Measurements from ENCODE around the gene IGFBP3. TPM values are rescaled to one million over a fixed set of nuclear protein-coding genes. Genes with fewer than 3 reads are reported as not detected.

IGFBP3 gene
- total and polyA plus RNA-seq, 2 donors (not counting 1 experiment from before 2014, with no cell fraction given): 8.9 to 227 TPM

DNA sequence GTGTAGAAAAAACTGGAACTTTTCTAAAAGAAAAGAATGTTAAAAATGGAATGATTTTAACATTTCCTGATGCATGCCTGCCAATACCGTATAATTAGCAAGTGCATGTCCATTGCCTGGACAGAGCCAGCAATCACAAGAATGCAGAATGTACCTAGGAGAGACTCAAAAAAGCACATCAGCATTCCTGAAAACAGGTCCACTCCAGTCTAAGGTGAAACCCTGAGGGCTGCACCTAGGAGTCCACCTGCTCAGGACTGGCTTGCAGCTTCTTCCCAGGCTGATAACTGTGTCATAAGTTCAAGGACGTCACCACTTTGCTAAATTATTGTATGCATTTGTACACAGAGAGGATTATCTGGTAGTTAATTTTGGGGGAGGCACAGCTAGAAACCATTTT lies 53.6 kb downstream of the IGFBP3 start:
- Histone ChIP-seq H3K36me3 (ENCODE audit: control insufficient read depth, insufficient read depth, low read length) (no peaks in the 10 kb centered on the region), H3K79me2 (ENCODE audit: control insufficient read depth, insufficient read depth, low read length) (no peaks in the 10 kb centered on the region), H3K9ac (ENCODE audit: insufficient read depth, low read length) (no peak overlapping the region), H3K27me3 (ENCODE audit: control insufficient read depth, insufficient read depth, low read length) (peaks cover 4% of the 10 kb centered on the region), H3K27ac (ENCODE audit: insufficient read depth, low read length) (no peak overlapping the region), H4K20me1 (ENCODE audit: control insufficient read depth, extremely low read depth, insufficient read depth, low read length) (no peaks in the 10 kb centered on the region), H3K4me2 (ENCODE audit: extremely low read depth, insufficient read depth, low read length) (no peak overlapping the region), H3K9me3 (ENCODE audit: control insufficient read depth, insufficient read depth, low read depth, low read length) (no peaks in the 10 kb centered on the region), H3K4me3 (replicated peaks in 1 of 4; ENCODE audit: control extremely low read depth in 1 of 4, insufficient read depth in 1 of 4, low read depth in 3 of 4, low read length in 4 of 4) (no peak overlapping the region), H3K4me1 (ENCODE audit: control insufficient read depth, extremely low read depth, insufficient read depth, low read length) (no peaks in the 10 kb centered on the region), H2AFZ (ENCODE audit: low read length) (no peak overlapping the region)
- DNase-seq (ENCODE audit: low read depth in 2 of 2): no peak
- TF ChIP-seq EZH2 (IDR thresholded peaks at IDR 0.05; ENCODE audit: low read length, missing control alignments): no peak
- TF ChIP-seq, protein P1, sequence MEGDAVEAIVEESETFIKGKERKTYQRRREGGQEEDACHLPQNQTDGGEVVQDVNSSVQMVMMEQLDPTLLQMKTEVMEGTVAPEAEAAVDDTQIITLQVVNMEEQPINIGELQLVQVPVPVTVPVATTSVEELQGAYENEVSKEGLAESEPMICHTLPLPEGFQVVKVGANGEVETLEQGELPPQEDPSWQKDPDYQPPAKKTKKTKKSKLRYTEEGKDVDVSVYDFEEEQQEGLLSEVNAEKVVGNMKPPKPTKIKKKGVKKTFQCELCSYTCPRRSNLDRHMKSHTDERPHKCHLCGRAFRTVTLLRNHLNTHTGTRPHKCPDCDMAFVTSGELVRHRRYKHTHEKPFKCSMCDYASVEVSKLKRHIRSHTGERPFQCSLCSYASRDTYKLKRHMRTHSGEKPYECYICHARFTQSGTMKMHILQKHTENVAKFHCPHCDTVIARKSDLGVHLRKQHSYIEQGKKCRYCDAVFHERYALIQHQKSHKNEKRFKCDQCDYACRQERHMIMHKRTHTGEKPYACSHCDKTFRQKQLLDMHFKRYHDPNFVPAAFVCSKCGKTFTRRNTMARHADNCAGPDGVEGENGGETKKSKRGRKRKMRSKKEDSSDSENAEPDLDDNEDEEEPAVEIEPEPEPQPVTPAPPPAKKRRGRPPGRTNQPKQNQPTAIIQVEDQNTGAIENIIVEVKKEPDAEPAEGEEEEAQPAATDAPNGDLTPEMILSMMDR (conservative IDR thresholded peaks at IDR 0.05 in 1 of 2, IDR thresholded peaks at IDR 0.05 in 1 of 2; ENCODE audit: low read depth in 1 of 2, low read length in 2 of 2): no peak

DNA sequence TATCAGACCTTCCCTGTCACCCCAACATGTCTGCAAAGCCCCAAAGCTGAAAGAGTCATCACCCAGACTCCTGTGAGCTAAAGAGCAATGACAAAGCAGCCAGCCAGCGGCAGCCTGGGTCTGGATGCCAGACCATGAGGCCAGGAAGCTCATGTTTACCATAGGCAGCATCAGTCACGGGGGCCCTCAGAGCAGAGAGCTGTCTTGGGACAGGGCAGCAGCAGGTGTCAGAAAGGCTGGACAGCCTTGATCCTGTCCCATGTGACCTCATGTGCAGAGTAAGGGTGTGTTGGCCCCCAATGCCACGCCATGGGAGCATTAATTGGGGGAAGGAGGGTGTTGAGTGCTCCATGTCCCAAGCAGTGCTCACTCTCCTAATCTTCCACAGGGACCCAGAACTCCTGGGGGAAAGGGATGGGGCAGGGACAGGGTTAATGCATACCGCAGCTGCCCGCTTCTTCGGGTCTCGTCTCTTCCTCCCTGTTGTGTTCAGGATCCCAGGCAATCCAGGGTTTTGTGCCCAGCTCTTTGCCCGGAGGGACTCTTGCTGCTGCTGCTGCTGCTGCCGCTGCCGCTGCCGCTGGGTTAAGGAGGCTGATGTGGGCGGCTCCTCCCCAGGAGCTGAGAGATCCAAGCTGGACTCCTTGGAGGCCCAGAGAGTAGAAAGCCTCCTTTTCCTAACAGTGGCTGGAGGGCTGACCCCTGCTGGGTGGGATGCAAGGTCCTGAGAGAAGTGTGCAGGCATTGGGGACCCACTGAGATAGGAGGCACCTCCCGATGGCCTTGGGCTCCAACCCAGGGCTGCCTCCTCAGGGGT lies 55.3 kb downstream of the IGFBP3 start:
- H3K9ac ChIP-seq (ENCODE audit: insufficient read depth, low read length): no peak overlapping the region
- no peak overlapping the region for H3K4me2 ChIP-seq (ENCODE audit: extremely low read depth, insufficient read depth, low read length)
- no peak overlapping the region for H2AFZ ChIP-seq (ENCODE audit: low read length)
- no peaks in the 10 kb centered on the region for H3K36me3 ChIP-seq (ENCODE audit: control insufficient read depth, insufficient read depth, low read length)
- no peaks in the 10 kb centered on the region for H3K9me3 ChIP-seq (ENCODE audit: control insufficient read depth, insufficient read depth, low read depth, low read length)
- no peak for DNase-seq (ENCODE audit: low read depth in 2 of 2)
- H3K4me1 ChIP-seq (ENCODE audit: control insufficient read depth, extremely low read depth, insufficient read depth, low read length): no peaks in the 10 kb centered on the region
- no peaks in the 10 kb centered on the region for H3K79me2 ChIP-seq (ENCODE audit: control insufficient read depth, insufficient read depth, low read length)
- no peaks in the 10 kb centered on the region for H4K20me1 ChIP-seq (ENCODE audit: control insufficient read depth, extremely low read depth, insufficient read depth, low read length)
- no peak overlapping the region for H3K4me3 ChIP-seq (replicated peaks in 1 of 4; ENCODE audit: control extremely low read depth in 1 of 4, insufficient read depth in 1 of 4, low read depth in 3 of 4, low read length in 4 of 4)
- TF ChIP-seq, protein P1 (conservative IDR thresholded peaks at IDR 0.05 in 1 of 2, IDR thresholded peaks at IDR 0.05 in 1 of 2; ENCODE audit: low read depth in 1 of 2, low read length in 2 of 2): no peak
- no peak for TF ChIP-seq EZH2 (IDR thresholded peaks at IDR 0.05; ENCODE audit: low read length, missing control alignments)
- H3K27me3 ChIP-seq (ENCODE audit: control insufficient read depth, insufficient read depth, low read length): peaks cover 4% of the 10 kb centered on the region
- H3K27ac ChIP-seq (ENCODE audit: insufficient read depth, low read length): no peak overlapping the region

DNA sequence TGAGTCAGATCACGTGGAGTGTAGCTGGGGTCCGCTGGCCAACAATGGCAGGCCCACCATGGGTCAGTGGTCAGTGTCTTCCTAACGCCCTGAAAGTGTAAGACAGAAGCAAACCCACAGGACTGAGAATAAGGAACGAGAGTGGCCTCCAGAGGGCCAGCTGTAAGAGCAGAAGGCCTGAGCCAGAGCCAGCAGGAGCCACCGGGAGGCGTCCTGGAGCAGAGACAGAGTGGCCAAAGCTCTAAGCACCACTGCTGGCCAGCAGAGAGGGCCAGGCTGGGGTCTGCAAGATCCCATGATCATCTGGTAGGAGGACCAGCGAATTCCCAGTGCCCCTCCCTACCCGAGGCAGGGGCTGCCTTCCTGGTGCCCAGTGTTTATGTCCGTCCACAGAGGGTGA lies 57.4 kb downstream of the IGFBP3 start:
- Histone ChIP-seq H3K4me3 (replicated peaks in 1 of 4; ENCODE audit: control extremely low read depth in 1 of 4, insufficient read depth in 1 of 4, low read depth in 3 of 4, low read length in 4 of 4) (no peak overlapping the region), H3K27me3 (ENCODE audit: control insufficient read depth, insufficient read depth, low read length) (peaks cover 4% of the 10 kb centered on the region), H4K20me1 (ENCODE audit: control insufficient read depth, extremely low read depth, insufficient read depth, low read length) (no peaks in the 10 kb centered on the region), H3K36me3 (ENCODE audit: control insufficient read depth, insufficient read depth, low read length) (no peaks in the 10 kb centered on the region), H2AFZ (ENCODE audit: low read length) (no peak overlapping the region), H3K27ac (ENCODE audit: insufficient read depth, low read length) (no peak overlapping the region), H3K9me3 (ENCODE audit: control insufficient read depth, insufficient read depth, low read depth, low read length) (no peaks in the 10 kb centered on the region), H3K9ac (ENCODE audit: insufficient read depth, low read length) (no peak overlapping the region), H3K4me1 (ENCODE audit: control insufficient read depth, extremely low read depth, insufficient read depth, low read length) (no peaks in the 10 kb centered on the region), H3K79me2 (ENCODE audit: control insufficient read depth, insufficient read depth, low read length) (no peaks in the 10 kb centered on the region), H3K4me2 (ENCODE audit: extremely low read depth, insufficient read depth, low read length) (no peak overlapping the region)
- TF ChIP-seq, protein P1 (conservative IDR thresholded peaks at IDR 0.05 in 1 of 2, IDR thresholded peaks at IDR 0.05 in 1 of 2; ENCODE audit: low read depth in 1 of 2, low read length in 2 of 2): peak in 1 of 2 donors; percentile 5
- TF ChIP-seq EZH2 (IDR thresholded peaks at IDR 0.05; ENCODE audit: low read length, missing control alignments): no peak
- DNase-seq (ENCODE audit: low read depth in 2 of 2): no peak

Other genes with a start within 250 kb of the IGFBP3 start
- not detected in 2 replicates for gene CCDC201, start 48.2 kb downstream of the IGFBP3 start, total RNA-seq
- not detected in 2 replicates for gene CCDC201, start 48.2 kb downstream of the IGFBP3 start, polyA plus RNA-seq
- not detected in 2 replicates for gene IGFBP1, start 32.8 kb downstream of the IGFBP3 start, total RNA-seq
- gene IGFBP1, start 32.8 kb downstream of the IGFBP3 start, polyA plus RNA-seq: not detected in 2 replicates